Upper lobe of left lung (tissue), 6 donors: ENCODE data around the gene PDE4B. TPM values are rescaled to one million over a fixed set of nuclear protein-coding genes. Genes with fewer than 3 reads are reported as not detected.

Experiments
- ATAC-seq, 2 donors: fragments of 200-7000 bp; cut with Tn5 transposase; one replicate each; pipeline ENCODE4 v1.9.1; 2022; ENCODE audit warnings: mild to moderate bottlenecking in 2 of 2, moderate library complexity in 2 of 2; ENCODE audit not compliant: low FRiP score in 2 of 2
- DNase-seq, 2 donors: peaks; one replicate each; pipeline ENCODE4 v3.0.0-alpha.2; 2019 to 2020
- H3K27ac ChIP-seq, 4 donors: fragments of 200-600 bp; sonication (generic); one replicate each; pipeline ENCODE4 v1.5.1; 2016 to 2019
- H3K27me3 ChIP-seq, 4 donors: fragments of 200-600 bp; sonication (generic); one replicate each; pipeline ENCODE4 v1.5.1; 2017 to 2019
- H3K36me3 ChIP-seq, 4 donors: fragments of 200-600 bp; sonication (generic); one replicate each; pipeline ENCODE4 v1.5.1; 2016 to 2019
- H3K4me1 ChIP-seq, 4 donors: fragments of 200-600 bp; sonication (generic); one replicate each; pipeline ENCODE4 v1.5.1; 2018 to 2019
- H3K4me3 ChIP-seq, 4 donors: fragments of 200-600 bp; sonication (generic); one replicate each; pipeline ENCODE4 v1.5.1; 2017 to 2019; ENCODE audit warnings: mild to moderate bottlenecking in 2 of 4, moderate library complexity in 1 of 4
- H3K9me3 ChIP-seq, 4 donors: fragments of 200-600 bp; sonication (generic); one replicate each; pipeline ENCODE4 v1.5.1; 2018 to 2019
- CTCF ChIP-seq, 6 experiments: fragments of 450-650 bp in 4 of 6; fragments of 200-600 bp in 2 of 6; sonication (generic) in 2 of 6; IDR thresholded peaks; one replicate each; pipeline ENCODE4 v1.5.1; 2016 to 2019; ENCODE audit warnings: antibody characterized with exemption in 6 of 6
- EP300 ChIP-seq, 4 donors: sonication (generic); formaldehyde crosslinking; IDR thresholded peaks; one replicate each; pipeline ENCODE4 v1.5.1; 2017; ENCODE audit warnings: antibody characterized with exemption in 4 of 4, control low read depth in 2 of 4
- POLR2A ChIP-seq, 4 donors: fragments of 450-650 bp; IDR thresholded peaks; one replicate each; pipeline ENCODE4 v1.5.1; 2016 to 2017; ENCODE audit warnings: antibody characterized with exemption in 4 of 4, mild to moderate bottlenecking in 2 of 4
- POLR2AphosphoS5 ChIP-seq, 2 donors: sonication (generic); formaldehyde crosslinking; IDR thresholded peaks; one replicate each; pipeline ENCODE4 v1.5.1; 2017; ENCODE audit warnings: antibody characterized with exemption in 2 of 2
- WGBS, 2 donors: methylation state at CpG; one replicate each; pipeline ENCODE4 v1.1.5; 2017 to 2018; 5-methylcytosine and 5-hydroxymethylcytosine counted together
- total RNA-seq, 6 donors: library from RNA; depleted of rRNA in 4 of 6; stranded (reverse); fragments of >200 nt in 4 of 6; gene quantifications; one replicate each; pipeline versions ENCODE4 v1.1.0 to v1.2.1, GENCODE V29; 2016 to 2021
- donor health status: DM: no; HTN: no; CAD: no; lungs with moderate emphysema.
- donor health status: DM: no; HTN: yes; CAD: no; lungs with severe emphysema.

The PDE4B gene
- total RNA-seq, 6 donors from 2014 or later, result 8.1 to 61.6 (median 15.9) TPM

- Histone ChIP-seq H3K36me3 (no peaks in the 10 kb centered on the region), H3K27ac (no peak overlapping the region), H3K4me1 (no peaks in the 10 kb centered on the region), H3K9me3 (peaks cover 0 to 3% (median 0%) of the 10 kb centered on the region in 4 donors), H3K4me3 (no peak overlapping the region), H3K27me3 (no peaks in the 10 kb centered on the region)
- TF ChIP-seq CTCF (IDR thresholded peaks at IDR 0.05) (no peak), POLR2A (IDR thresholded peaks at IDR 0.05) (no peak), EP300 (IDR thresholded peaks at IDR 0.05) (no peak), POLR2AphosphoS5 (IDR thresholded peaks at IDR 0.05) (no peak)
- DNase-seq, result no peak
- ATAC-seq, result peak in 1 of 2 donors; percentile 17
These were observed 146.5 kb downstream of the PDE4B start for GRCh38 chr1:65939191-65939590.

DNA sequence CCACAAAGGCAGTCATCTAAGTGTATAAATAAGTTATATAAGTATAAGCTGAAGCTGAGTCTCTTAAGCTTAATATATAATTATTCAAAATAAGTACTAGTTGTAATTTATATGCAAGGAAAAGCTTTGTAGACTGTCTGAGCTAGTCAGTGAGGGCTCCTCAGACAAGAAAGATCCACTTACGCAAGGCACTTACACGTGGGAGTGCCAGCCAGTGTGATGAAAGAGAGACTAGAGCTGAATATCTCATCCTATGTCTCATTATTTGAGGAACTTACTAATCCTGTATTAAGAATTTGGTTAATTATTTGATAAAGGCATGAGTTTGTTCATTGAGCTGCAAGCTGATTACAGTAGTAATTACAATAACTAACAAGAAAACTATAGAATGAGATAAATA, 146.9 kb downstream of the PDE4B start:
- Histone ChIP-seq H3K4me1 (no peaks in the 10 kb centered on the region), H3K4me3 (no peak overlapping the region), H3K36me3 (no peaks in the 10 kb centered on the region), H3K27ac (no peak overlapping the region), H3K27me3 (no peaks in the 10 kb centered on the region), H3K9me3 (peaks cover 0 to 3% (median 0%) of the 10 kb centered on the region in 4 donors)
- ATAC-seq (peak in 1 of 2 donors; percentile 75), DNase-seq (peak in 1 of 2 donors; percentile 34)
- WGBS, 2 donors, result 48 to 50% methylated on average over 2 of the region's 2 CpGs
- no peak for TF ChIP-seq POLR2A (IDR thresholded peaks at IDR 0.05)
- no peak for TF ChIP-seq CTCF (IDR thresholded peaks at IDR 0.05)
- no peak for TF ChIP-seq POLR2AphosphoS5 (IDR thresholded peaks at IDR 0.05)
- TF ChIP-seq EP300 (IDR thresholded peaks at IDR 0.05), result no peak

DNA sequence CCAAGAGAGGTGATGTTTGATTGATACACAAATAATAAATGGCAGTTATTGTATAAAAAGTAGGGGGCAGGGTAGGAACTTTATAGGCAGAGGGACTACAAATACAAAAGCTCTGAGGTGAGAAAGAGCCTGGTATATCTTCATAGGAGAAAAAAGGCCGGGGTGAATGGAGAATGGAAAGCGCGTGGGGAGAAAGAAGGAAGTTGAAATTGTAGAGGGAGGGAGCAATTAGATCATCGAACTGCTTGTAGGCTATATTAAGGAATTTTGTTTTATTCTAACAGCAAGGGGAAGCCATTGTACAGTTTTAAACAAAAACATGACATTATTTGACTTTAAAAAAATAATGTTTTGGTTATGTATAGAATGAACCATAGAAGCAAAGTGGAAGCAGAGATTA, 147.4 kb downstream of the PDE4B start:
- Histone ChIP-seq H3K4me3 (no peak overlapping the region), H3K27me3 (no peaks in the 10 kb centered on the region), H3K9me3 (peaks cover 0 to 3% (median 0%) of the 10 kb centered on the region in 4 donors), H3K4me1 (no peaks in the 10 kb centered on the region), H3K27ac (no peak overlapping the region), H3K36me3 (no peaks in the 10 kb centered on the region)
- 63 to 67% methylated on average over 4 of the region's 4 CpGs for WGBS, 2 donors
- ATAC-seq, result peak in 1 of 2 donors; percentile 36
- DNase-seq, result no peak
- no peak for TF ChIP-seq CTCF (IDR thresholded peaks at IDR 0.05)
- TF ChIP-seq POLR2AphosphoS5 (IDR thresholded peaks at IDR 0.05), result no peak
- TF ChIP-seq POLR2A (IDR thresholded peaks at IDR 0.05), result no peak
- TF ChIP-seq EP300 (IDR thresholded peaks at IDR 0.05), result no peak

DNA sequence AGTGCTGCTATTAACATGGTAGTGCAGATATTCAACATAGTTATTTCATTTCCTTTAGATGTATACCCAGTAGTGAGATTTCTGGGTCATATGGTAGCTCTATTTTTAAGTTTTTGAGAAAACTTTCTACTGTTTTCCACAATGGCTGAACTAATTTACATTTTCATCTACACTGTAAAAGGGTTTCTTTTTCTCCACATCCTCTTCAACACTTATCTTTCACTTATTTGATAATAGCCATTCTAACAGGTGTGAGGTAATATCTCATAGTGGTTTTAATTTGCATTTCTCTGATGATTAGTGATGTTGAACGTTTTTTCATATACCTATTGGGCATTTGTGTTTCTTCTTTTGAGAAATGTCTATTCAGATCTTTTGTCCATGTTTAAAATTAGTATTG, 149.8 kb downstream of the PDE4B start:
- no peak overlapping the region for H3K27ac ChIP-seq
- DNase-seq (no peak), ATAC-seq (no peak)
- H3K36me3 ChIP-seq, result no peaks in the 10 kb centered on the region
- H3K4me3 ChIP-seq, result no peak overlapping the region
- no peaks in the 10 kb centered on the region for H3K4me1 ChIP-seq
- no peak for TF ChIP-seq POLR2A (IDR thresholded peaks at IDR 0.05)
- TF ChIP-seq EP300 (IDR thresholded peaks at IDR 0.05), result no peak
- TF ChIP-seq CTCF (IDR thresholded peaks at IDR 0.05), result no peak
- no peak for TF ChIP-seq POLR2AphosphoS5 (IDR thresholded peaks at IDR 0.05)
- WGBS, 2 donors, result 10 to 12% methylated on average over 1 of the region's 1 CpG
- no peaks in the 10 kb centered on the region for H3K27me3 ChIP-seq
- H3K9me3 ChIP-seq, result peaks cover 0 to 3% (median 0%) of the 10 kb centered on the region in 4 donors

DNA sequence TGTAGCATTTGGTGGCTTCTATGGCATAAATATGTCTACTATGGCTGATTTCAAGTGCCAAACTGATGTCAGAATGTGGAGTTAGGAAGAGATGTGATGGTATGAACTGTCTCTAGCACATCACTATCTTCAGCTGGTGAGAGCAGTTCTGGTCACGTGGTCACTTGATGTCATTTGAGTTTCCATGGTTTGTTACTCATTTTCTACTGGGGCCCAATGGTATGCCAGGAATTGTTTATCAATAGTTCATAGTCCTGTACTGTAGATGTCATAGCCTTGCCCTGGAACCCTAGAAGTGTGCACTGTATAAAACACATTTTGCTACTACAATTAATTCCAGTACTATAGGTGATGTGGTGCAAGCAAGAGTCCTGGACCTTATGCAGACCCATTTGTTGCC, 153.7 kb downstream of the PDE4B start:
- H3K4me1 ChIP-seq, result peaks cover 8 to 19% (median 14%) of the 10 kb centered on the region in 4 donors
- no peak for DNase-seq
- TF ChIP-seq CTCF (IDR thresholded peaks at IDR 0.05), result no peak
- no peak for TF ChIP-seq POLR2A (IDR thresholded peaks at IDR 0.05)
- TF ChIP-seq EP300 (IDR thresholded peaks at IDR 0.05), result no peak
- no peak for TF ChIP-seq POLR2AphosphoS5 (IDR thresholded peaks at IDR 0.05)
- no peak for ATAC-seq
- no peak overlapping the region for H3K27ac ChIP-seq
- H3K27me3 ChIP-seq, result no peaks in the 10 kb centered on the region
- whole genome bisulfite sequencing, 2 donors, result 85 to 90% methylated on average over 1 of the region's 1 CpG
- no peaks in the 10 kb centered on the region for H3K36me3 ChIP-seq
- no peak overlapping the region for H3K4me3 ChIP-seq
- peaks cover 0 to 3% (median 0%) of the 10 kb centered on the region in 4 donors for H3K9me3 ChIP-seq
